A673 (cell line): Measurements from ENCODE around the gene AP2A1.

Experiments used
- EZH2 ChIP-seq: fragments of 200-600 bp; sonication (generic); IDR thresholded peaks from 2 replicates; pipeline ENCODE4 v1.6.1; 2017; ENCODE audit warnings: borderline replicate concordance, low read depth, mild to moderate bottlenecking, mixed read lengths, antibody characterized with exemption, low read length; ENCODE audit not compliant: poor library complexity, severe bottlenecking
- TF ChIP-seq, protein P1 (sequence below): fragments of 300-800, 200-600 bp; sonication (generic); conservative IDR thresholded peaks from 2 replicates; pipeline ENCODE4 v1.5.1; 2017; ENCODE audit warnings: low read depth, mild to moderate bottlenecking, antibody characterized with exemption, low read length, moderate library complexity, mixed read lengths

DNA sequence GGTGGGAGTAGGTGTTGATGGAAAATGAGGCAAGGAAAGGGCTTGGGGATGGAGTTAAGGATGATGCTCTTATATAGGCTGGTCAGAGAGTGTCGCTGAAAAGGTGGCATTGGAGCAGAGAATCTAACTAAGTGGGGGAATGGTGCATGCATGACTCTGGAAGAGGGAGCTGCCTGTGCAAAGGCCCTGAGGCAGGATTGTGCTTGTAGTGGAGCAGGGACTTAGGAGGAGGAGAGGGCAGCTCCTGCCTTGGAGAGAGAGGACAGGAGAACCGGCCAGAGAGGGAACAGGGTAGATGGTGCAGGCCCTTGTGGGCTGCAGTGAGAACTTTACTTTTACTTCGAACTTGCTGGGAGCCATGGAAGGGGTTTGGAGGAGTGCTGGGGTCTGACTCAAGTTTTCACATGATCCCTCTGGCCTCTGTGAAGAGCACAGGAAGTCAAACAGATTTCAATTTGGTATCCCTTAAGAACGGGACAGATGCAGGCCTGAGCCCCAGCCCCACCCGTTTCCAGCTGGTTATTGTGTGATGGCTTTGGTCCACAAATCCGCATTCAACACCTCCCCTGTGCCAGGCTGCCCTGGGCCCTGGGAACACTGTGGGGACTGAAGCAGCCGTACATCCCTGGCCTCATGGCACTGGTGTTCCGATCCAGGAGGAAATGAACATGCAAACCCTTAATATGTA lies 7.0 kb downstream of the AP2A1 start:
- TF ChIP-seq, protein P1, sequence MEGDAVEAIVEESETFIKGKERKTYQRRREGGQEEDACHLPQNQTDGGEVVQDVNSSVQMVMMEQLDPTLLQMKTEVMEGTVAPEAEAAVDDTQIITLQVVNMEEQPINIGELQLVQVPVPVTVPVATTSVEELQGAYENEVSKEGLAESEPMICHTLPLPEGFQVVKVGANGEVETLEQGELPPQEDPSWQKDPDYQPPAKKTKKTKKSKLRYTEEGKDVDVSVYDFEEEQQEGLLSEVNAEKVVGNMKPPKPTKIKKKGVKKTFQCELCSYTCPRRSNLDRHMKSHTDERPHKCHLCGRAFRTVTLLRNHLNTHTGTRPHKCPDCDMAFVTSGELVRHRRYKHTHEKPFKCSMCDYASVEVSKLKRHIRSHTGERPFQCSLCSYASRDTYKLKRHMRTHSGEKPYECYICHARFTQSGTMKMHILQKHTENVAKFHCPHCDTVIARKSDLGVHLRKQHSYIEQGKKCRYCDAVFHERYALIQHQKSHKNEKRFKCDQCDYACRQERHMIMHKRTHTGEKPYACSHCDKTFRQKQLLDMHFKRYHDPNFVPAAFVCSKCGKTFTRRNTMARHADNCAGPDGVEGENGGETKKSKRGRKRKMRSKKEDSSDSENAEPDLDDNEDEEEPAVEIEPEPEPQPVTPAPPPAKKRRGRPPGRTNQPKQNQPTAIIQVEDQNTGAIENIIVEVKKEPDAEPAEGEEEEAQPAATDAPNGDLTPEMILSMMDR, result no peak
- no peak for TF ChIP-seq EZH2
